HFF-Myc (cell line): ENCODE results near the gene HSD17B4.
"Not testable (repeated sequence)": the region's sequence is repeated elsewhere in the genome, so short reads cannot be mapped to it uniquely, and the experiment has no call there.

Experiments used
- DNase-seq: peaks from one replicate; pipeline ENCODE4 v3.0.0-alpha.2; 2011; ENCODE audit warnings: low read depth; ENCODE audit errors: extremely low read depth
- H3K4me3 ChIP-seq: replicated peaks from 2 replicates; pipeline ENCODE4 v1.5.1; 2011; ENCODE audit warnings: low read depth, mild to moderate bottlenecking, control low read depth, low read length
- CTCF ChIP-seq: IDR thresholded peaks from 2 replicates; pipeline ENCODE4 v1.5.1; 2012; ENCODE audit warnings: mild to moderate bottlenecking, low read depth, low read length, control low read depth; ENCODE audit errors: missing control alignments

HSD17B4 gene

GRCh38 chr5:119410448-119411159 is 41.7 kb upstream of the HSD17B4 start:
- no peak for TF ChIP-seq CTCF
- H3K4me3 ChIP-seq, result no peak overlapping the region
- no peak for DNase-seq

- TF ChIP-seq CTCF, result peak; percentile 88
- peak overlapping the region; percentile 44 for H3K4me3 ChIP-seq
- DNase-seq, result peak; percentile 61
These were observed 40.7 kb upstream of the HSD17B4 start for GRCh38 chr5:119411361-119412278.

GRCh38 chr5:119412279-119413227 is 39.7 kb upstream of the HSD17B4 start:
- H3K4me3 ChIP-seq, result peak overlapping the region; percentile 44
- TF ChIP-seq CTCF, result no peak
- DNase-seq, result no peak

- not testable (repeated sequence) for H3K4me3 ChIP-seq, DNase-seq
These were observed 38.1 kb upstream of the HSD17B4 start for GRCh38 chr5:119414124-119414734.

GRCh38 chr5:119417891-119418605 is 34.2 kb upstream of the HSD17B4 start:
- no peak for TF ChIP-seq CTCF
- H3K4me3 ChIP-seq, result no peak overlapping the region
- peak; percentile 44 for DNase-seq

GRCh38 chr5:119418606-119419100 is 33.6 kb upstream of the HSD17B4 start:
- TF ChIP-seq CTCF, result no peak
- no peak for DNase-seq
- no peak overlapping the region for H3K4me3 ChIP-seq
